ENCODE data around the gene HMGXB4.

DNA sequence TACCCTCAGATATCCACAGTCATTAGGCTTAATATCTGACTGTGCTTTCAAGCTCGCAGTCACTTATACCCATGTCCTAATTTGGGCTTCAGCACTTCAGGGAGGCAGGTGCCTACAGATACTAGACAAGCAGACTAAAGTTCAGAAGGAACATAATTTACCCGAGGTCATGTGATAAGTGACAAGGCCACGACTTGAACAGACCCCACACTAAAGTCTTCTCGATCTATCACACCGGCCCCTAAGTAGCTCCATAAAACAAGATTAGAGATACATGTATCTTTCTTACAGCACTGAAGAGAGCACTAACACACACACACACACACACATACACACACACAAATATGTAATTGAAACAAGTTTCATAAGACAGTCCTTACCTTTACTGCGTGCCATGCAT lies 75.0 kb downstream of the HMGXB4 start:
- TF ChIP-seq, protein P1, sequence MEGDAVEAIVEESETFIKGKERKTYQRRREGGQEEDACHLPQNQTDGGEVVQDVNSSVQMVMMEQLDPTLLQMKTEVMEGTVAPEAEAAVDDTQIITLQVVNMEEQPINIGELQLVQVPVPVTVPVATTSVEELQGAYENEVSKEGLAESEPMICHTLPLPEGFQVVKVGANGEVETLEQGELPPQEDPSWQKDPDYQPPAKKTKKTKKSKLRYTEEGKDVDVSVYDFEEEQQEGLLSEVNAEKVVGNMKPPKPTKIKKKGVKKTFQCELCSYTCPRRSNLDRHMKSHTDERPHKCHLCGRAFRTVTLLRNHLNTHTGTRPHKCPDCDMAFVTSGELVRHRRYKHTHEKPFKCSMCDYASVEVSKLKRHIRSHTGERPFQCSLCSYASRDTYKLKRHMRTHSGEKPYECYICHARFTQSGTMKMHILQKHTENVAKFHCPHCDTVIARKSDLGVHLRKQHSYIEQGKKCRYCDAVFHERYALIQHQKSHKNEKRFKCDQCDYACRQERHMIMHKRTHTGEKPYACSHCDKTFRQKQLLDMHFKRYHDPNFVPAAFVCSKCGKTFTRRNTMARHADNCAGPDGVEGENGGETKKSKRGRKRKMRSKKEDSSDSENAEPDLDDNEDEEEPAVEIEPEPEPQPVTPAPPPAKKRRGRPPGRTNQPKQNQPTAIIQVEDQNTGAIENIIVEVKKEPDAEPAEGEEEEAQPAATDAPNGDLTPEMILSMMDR (IDR thresholded peaks at IDR 0.05), result no peak
- TF ChIP-seq POLR2A (IDR thresholded peaks at IDR 0.05) (no peak), POLR2AphosphoS5 (IDR thresholded peaks at IDR 0.05) (no peak)

Measured in suprapubic skin (tissue), 4 donors.